ENCODE results near the gene USHBP1. TPM values are rescaled to one million over a fixed set of nuclear protein-coding genes. Genes with fewer than 3 reads are reported as not detected.
"Not testable (repeated sequence)": the region's sequence is repeated elsewhere in the genome, so short reads cannot be mapped to it uniquely, and the experiment has no call there.

Gene USHBP1
- total RNA-seq, 1 experiment from 2014 or later = 6.4 TPM

DNA sequence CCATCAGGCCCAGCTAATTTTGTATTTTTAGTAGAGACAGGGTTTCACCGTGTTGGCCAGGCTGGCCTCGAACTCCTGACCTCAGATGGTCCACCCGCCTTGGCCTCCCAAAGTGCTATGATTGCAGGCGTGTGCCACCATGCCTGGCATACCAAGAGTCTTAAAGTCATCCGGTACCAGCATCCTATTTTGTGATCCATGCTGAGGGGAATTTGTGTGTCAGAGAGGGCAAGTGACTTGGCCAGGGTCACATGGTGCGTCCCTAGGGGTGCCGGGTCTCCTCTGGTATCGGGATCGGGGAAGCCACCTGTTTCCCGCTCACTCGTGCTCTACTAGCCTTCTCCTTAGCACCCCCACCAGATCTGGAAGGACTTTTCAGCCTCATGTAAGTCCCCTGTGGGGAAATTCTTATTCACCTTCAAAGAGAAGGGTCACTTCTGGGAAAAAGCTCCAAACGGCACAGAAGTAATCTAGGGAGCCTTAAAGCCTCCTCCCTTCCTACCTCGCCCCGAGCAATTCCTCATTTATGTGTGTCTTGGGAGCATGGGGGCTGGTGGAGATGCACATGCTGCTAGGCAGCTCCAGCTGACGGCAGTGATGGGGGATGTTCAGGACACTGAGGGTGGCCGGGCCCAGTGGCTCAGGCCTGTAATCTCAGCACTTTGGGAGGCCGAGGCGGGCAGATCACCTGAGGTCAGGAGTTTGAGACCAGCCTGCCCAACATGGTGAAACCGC, 11.1 kb upstream of the USHBP1 start:
- H4K91ac ChIP-seq (ENCODE audit: insufficient read length, low read depth, low read length) = no peak overlapping the region
- Mint-ChIP-seq H3K27ac (peak overlapping the region in 2 of 3 experiments; percentile 34 to 57; a peak in 1 of 7 replicates), H3K27me3 (ENCODE audit: low read depth) (no peaks in the 10 kb centered on the region), H3K4me1 (no peaks in the 10 kb centered on the region), H3K4me3 (no peak overlapping the region), H3K36me3 (ENCODE audit: insufficient read depth in 1 of 3, low read depth in 3 of 3) (peaks cover 38 to 67% (median 65%) of the 10 kb centered on the region in 3 experiments; a peak in 6 of 7 replicates), H3K9me3 (no peaks in the 10 kb centered on the region)
- no peak overlapping the region for H3K4me2 ChIP-seq (ENCODE audit: insufficient read depth, insufficient read length, low read length)
- no peak overlapping the region for H4K8ac ChIP-seq (replicated peaks; ENCODE audit: insufficient read length, low read depth, low read length)
- no peaks in the 10 kb centered on the region for H4K20me1 ChIP-seq (ENCODE audit: control insufficient read depth, insufficient read depth, insufficient read length)
- no peak overlapping the region for H3K56ac ChIP-seq (ENCODE audit: insufficient read length, low read depth, low read length)
- no peaks in the 10 kb centered on the region for H3K4me1 ChIP-seq (ENCODE audit: insufficient read depth, low read length)
- no peak overlapping the region for H3K4ac ChIP-seq (ENCODE audit: low read depth, low read length)
- H2BK120ac ChIP-seq (ENCODE audit: low read depth, low read length, poor library complexity, severe bottlenecking) = no peak overlapping the region
- H4K5ac ChIP-seq (ENCODE audit: insufficient read length, low read depth, low read length) = no peak overlapping the region
- peaks cover 2% of the 10 kb centered on the region for H3K23me2 ChIP-seq (ENCODE audit: insufficient read length, low read depth, low read length, poor library complexity, severe bottlenecking)
- no peaks in the 10 kb centered on the region for H3K79me2 ChIP-seq (ENCODE audit: insufficient read depth, low read length)
- H3K18ac ChIP-seq (ENCODE audit: insufficient read length, low read depth, low read length) = no peak overlapping the region
- no CpG with 5 or more reads among the region's 19 CpGs for WGBS (ENCODE audit: extremely low coverage, insufficient read length, low lambda C conversion rate)
- DNase-seq = no peak
- no peaks in the 10 kb centered on the region for H3K9me3 ChIP-seq (ENCODE audit: control insufficient read depth, low read depth, low read length)
- no peak overlapping the region for H3K27ac ChIP-seq (ENCODE audit: insufficient read length, low read depth, low read length)
- H3K9ac ChIP-seq (ENCODE audit: extremely low read depth, insufficient read length, low read length) = no peak overlapping the region
- TF ChIP-seq, protein P1, sequence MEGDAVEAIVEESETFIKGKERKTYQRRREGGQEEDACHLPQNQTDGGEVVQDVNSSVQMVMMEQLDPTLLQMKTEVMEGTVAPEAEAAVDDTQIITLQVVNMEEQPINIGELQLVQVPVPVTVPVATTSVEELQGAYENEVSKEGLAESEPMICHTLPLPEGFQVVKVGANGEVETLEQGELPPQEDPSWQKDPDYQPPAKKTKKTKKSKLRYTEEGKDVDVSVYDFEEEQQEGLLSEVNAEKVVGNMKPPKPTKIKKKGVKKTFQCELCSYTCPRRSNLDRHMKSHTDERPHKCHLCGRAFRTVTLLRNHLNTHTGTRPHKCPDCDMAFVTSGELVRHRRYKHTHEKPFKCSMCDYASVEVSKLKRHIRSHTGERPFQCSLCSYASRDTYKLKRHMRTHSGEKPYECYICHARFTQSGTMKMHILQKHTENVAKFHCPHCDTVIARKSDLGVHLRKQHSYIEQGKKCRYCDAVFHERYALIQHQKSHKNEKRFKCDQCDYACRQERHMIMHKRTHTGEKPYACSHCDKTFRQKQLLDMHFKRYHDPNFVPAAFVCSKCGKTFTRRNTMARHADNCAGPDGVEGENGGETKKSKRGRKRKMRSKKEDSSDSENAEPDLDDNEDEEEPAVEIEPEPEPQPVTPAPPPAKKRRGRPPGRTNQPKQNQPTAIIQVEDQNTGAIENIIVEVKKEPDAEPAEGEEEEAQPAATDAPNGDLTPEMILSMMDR (conservative IDR thresholded peaks at IDR 0.05) = no peak
- no peak overlapping the region for H3T11ph ChIP-seq (ENCODE audit: low read length)
- H3K27me3 ChIP-seq (ENCODE audit: insufficient read depth, low read length) = no peaks in the 10 kb centered on the region
- H3K79me1 ChIP-seq (ENCODE audit: insufficient read depth, low read depth, low read length, poor library complexity, severe bottlenecking) = no peaks in the 10 kb centered on the region
- no peak overlapping the region for H3K14ac ChIP-seq (ENCODE audit: insufficient read depth, low read length)
- H2AK5ac ChIP-seq (ENCODE audit: insufficient read length, low read length) = no peak overlapping the region
- no peak overlapping the region for H2AFZ ChIP-seq (ENCODE audit: low read length)
- no peak overlapping the region for H2BK5ac ChIP-seq (ENCODE audit: insufficient read length, low read length)
- no peak overlapping the region for H2BK12ac ChIP-seq (ENCODE audit: insufficient read length, low read depth, low read length)
- no peak overlapping the region for H2BK15ac ChIP-seq (ENCODE audit: low read depth, low read length)
- no peak overlapping the region for H2BK20ac ChIP-seq (ENCODE audit: low read depth, low read length, poor library complexity, severe bottlenecking)
- no peak overlapping the region for H3K23ac ChIP-seq (ENCODE audit: insufficient read length, low read depth, low read length)

DNA sequence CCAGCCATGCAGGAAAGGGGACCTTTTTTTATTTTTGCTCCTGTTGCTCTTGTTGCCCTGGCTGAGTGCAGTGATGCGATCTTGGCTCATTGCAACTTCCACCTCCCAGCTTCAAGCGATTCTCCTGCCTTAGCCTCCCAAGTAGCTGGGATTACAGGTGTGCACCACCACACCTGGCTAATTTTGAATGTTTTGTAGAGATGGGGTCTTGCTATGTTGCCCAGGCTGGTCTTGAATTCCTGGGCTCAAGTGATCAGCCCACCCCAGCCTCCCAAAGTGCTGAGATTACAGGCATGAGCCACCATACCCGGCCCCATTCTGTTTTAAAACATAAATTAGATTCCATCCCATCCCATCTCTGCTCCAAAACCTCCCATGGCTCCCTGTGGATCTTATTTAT, 10.3 kb upstream of the USHBP1 start:
- not testable (repeated sequence) for H3K23ac ChIP-seq (ENCODE audit: insufficient read length, low read depth, low read length); H4K8ac ChIP-seq (replicated peaks; ENCODE audit: insufficient read length, low read depth, low read length); H3K18ac ChIP-seq (ENCODE audit: insufficient read length, low read depth, low read length); H3K9me3 ChIP-seq (ENCODE audit: control insufficient read depth, low read depth, low read length); H3K23me2 ChIP-seq (ENCODE audit: insufficient read length, low read depth, low read length, poor library complexity, severe bottlenecking); H3K9ac ChIP-seq (ENCODE audit: extremely low read depth, insufficient read length, low read length); H3K4ac ChIP-seq (ENCODE audit: low read depth, low read length); H2AK5ac ChIP-seq (ENCODE audit: insufficient read length, low read length); H3K27me3 Mint-ChIP-seq (ENCODE audit: low read depth); H3K9me3 Mint-ChIP-seq; H3T11ph ChIP-seq (ENCODE audit: low read length); H3K27ac ChIP-seq (ENCODE audit: insufficient read length, low read depth, low read length); H2BK20ac ChIP-seq (ENCODE audit: low read depth, low read length, poor library complexity, severe bottlenecking); DNase-seq; H2BK12ac ChIP-seq (ENCODE audit: insufficient read length, low read depth, low read length); H3K4me1 ChIP-seq (ENCODE audit: insufficient read depth, low read length); H2AFZ ChIP-seq (ENCODE audit: low read length); H3K27me3 ChIP-seq (ENCODE audit: insufficient read depth, low read length); H2BK120ac ChIP-seq (ENCODE audit: low read depth, low read length, poor library complexity, severe bottlenecking); H2BK15ac ChIP-seq (ENCODE audit: low read depth, low read length); H3K4me1 Mint-ChIP-seq; H3K4me2 ChIP-seq (ENCODE audit: insufficient read depth, insufficient read length, low read length); H3K27ac Mint-ChIP-seq; H3K56ac ChIP-seq (ENCODE audit: insufficient read length, low read depth, low read length); H4K91ac ChIP-seq (ENCODE audit: insufficient read length, low read depth, low read length); H2BK5ac ChIP-seq (ENCODE audit: insufficient read length, low read length); H3K14ac ChIP-seq (ENCODE audit: insufficient read depth, low read length); H3K79me2 ChIP-seq (ENCODE audit: insufficient read depth, low read length); H3K79me1 ChIP-seq (ENCODE audit: insufficient read depth, low read depth, low read length, poor library complexity, severe bottlenecking); H4K5ac ChIP-seq (ENCODE audit: insufficient read length, low read depth, low read length); H3K4me3 Mint-ChIP-seq; H4K20me1 ChIP-seq (ENCODE audit: control insufficient read depth, insufficient read depth, insufficient read length)
- peaks cover 42 to 73% (median 72%) of the 10 kb centered on the region in 3 experiments; a peak in 6 of 7 replicates for H3K36me3 Mint-ChIP-seq (ENCODE audit: insufficient read depth in 1 of 3, low read depth in 3 of 3)
- WGBS (ENCODE audit: extremely low coverage, insufficient read length, low lambda C conversion rate) = no CpG with 5 or more reads among the region's 3 CpGs

Measured in H9 (cell line).